ENCODE data around the gene PSME4.
A peak's percentile ranks its signal among the peaks of the same experiment; 100 is the strongest.

Gene PSME4, protein sequence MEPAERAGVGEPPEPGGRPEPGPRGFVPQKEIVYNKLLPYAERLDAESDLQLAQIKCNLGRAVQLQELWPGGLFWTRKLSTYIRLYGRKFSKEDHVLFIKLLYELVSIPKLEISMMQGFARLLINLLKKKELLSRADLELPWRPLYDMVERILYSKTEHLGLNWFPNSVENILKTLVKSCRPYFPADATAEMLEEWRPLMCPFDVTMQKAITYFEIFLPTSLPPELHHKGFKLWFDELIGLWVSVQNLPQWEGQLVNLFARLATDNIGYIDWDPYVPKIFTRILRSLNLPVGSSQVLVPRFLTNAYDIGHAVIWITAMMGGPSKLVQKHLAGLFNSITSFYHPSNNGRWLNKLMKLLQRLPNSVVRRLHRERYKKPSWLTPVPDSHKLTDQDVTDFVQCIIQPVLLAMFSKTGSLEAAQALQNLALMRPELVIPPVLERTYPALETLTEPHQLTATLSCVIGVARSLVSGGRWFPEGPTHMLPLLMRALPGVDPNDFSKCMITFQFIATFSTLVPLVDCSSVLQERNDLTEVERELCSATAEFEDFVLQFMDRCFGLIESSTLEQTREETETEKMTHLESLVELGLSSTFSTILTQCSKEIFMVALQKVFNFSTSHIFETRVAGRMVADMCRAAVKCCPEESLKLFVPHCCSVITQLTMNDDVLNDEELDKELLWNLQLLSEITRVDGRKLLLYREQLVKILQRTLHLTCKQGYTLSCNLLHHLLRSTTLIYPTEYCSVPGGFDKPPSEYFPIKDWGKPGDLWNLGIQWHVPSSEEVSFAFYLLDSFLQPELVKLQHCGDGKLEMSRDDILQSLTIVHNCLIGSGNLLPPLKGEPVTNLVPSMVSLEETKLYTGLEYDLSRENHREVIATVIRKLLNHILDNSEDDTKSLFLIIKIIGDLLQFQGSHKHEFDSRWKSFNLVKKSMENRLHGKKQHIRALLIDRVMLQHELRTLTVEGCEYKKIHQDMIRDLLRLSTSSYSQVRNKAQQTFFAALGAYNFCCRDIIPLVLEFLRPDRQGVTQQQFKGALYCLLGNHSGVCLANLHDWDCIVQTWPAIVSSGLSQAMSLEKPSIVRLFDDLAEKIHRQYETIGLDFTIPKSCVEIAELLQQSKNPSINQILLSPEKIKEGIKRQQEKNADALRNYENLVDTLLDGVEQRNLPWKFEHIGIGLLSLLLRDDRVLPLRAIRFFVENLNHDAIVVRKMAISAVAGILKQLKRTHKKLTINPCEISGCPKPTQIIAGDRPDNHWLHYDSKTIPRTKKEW (N-terminal part only)

DNA sequence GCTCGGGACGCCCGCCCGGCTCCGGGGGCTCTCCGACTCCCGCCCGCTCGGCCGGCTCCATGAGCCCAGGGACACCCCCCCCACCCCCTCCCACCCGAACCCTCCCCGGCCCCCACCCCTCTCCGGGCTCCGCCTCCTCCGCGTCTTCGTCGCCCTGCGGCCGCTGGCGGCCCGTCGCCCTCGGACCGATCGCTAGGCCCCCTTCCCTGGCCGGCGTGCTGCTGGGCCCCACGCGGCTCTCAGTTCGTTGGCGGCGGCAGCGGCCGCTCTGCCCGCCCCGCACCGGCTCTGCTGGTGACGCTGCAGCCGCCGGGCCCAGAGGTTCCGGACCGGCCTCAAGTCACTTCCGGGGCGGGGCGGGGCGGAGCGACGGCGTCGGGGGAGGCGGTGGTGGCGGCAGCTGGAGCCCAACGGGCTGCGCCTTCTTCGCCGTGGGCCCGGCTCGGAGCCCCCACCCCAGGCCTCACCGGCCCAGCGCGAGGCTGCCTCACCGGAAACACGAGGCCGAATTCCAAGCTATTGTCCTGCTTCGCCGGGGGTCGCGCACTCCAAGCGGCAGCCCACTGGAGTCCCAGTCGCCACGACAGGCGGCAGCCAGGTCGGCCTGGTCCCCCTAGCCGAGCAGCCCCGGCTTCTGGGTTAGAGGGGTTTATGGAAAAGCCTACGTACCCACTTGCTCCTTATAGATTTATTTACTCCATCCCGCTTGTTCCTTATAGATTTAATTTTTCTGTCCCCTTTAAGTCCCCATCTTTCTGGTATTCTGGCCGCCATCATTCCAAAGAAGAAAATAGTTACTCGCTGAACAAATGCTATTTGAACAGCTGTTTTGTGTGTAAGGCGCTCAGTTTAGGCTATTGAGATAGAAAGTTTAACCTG, at the start of gene PSME4:
TSS of gene PSME4 (minus strand) at position 270 of the 879 bp plus-strand sequence. CDS start at position 61, 209 bp downstream.
- DNase-seq (ENCODE audit: low spot score), result peak; percentile 87

DNA sequence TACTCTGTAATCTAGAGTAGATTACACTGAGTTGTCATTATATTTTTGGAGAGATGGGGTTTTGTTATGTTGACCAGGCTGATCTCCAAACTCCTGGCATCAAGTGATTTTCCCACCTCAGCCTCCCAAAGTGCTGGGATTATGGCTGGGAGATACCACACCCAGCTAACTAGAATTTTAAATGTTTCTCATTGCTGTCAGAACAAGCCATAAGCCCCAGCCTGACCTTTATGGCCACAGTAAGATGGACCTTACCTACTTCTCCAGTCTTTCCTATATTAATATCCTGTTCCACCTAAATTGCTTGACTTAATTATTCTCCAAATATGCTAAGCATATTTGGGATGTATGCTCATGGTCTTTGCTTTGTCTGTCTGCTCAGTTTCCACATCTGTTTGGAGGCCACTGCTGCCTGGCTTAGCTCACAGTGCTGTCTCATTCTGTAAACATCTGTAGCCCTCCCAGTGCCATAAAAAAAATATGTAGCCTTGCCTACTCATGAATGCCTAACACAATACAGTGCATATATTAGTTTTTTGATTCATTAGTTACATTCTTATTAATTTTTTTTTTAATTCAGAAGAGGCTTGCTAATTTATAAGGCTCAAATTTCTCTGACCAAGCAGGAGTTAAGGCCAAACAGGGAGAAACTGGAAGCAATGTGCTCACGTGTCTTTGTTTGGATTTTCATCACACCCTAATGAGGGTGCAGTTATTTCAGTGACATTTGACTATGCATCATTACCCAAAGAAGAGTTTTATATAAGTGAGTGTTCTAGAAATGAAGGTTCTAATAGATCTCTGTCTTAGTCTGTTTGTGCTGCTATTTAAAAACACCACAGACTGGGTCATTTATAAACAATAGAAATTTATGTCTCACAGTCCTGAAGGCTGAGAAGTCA, 45.3 kb upstream of the PSME4 start:
- DNase-seq (ENCODE audit: low spot score), result no peak

DNA sequence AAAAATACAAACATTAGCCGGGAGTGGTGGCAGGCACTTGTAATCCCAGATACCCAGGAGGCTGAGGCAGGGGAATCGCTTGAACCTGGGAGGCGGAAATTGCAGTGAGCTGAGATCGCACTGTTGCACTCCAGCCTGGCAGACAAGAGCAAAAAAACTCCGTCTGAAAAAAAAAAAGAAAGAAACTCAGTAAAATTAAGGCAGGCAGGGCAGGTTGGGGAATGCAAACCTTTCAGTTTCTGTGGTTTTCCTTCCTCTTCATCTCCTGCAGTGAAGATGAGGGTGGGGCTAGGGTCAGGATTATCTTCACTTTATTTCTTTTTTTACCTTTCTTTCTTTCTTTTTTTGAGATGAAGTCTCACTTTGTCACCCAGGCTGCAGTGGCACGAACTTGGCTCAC, 43.2 kb upstream of the PSME4 start:
- no peak for DNase-seq (ENCODE audit: low spot score)

DNA sequence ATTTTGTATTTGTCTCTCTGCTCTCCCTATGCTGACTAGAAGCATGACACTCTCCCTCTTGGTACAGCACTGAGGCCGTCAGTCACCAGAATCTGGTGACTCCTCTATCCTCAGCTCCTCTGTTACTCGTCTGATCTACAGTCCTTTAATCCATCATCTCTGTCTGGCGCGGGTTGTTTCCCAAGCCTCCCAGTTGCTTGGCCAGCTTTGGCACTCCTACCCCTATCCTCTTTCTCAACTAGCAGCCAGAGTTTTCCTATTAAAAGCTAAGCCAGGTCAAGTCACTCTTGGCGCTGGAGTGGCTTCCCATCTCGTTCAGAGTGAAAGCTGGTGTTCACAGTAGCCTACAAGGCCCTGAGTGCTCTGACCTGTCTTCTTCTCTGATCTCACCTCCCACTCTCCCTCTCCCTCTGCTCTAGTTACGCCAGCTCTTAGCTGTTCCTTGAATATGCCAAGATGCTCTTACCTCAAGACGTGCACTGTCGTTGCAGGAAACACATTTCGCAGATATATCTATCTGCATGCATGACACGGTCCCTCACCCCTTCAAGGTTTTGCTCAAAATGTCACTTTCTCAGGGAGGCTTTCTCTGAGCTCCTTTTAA, 41.8 kb upstream of the PSME4 start:
- DNase-seq (ENCODE audit: low spot score), result no peak

DNA sequence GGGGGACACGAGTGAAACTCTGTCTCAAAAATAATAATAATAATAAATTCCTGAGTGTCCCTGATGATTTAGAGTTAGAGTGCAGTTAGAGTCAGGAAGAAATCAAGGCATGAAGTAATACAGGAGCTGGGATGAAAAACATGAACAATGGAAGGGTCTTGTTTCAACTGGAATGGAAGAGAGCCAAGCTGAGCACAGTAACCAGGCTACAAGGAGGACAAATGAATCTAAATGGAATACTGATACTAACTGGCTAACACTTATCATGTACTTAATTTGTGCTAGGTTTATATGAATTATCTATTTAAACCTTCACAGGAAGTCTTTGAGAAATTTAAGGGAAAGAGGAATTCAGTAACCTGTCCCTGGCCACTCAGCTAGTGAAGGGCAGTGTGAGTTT, 38.8 kb upstream of the PSME4 start:
- no peak for DNase-seq (ENCODE audit: low spot score)

DNA sequence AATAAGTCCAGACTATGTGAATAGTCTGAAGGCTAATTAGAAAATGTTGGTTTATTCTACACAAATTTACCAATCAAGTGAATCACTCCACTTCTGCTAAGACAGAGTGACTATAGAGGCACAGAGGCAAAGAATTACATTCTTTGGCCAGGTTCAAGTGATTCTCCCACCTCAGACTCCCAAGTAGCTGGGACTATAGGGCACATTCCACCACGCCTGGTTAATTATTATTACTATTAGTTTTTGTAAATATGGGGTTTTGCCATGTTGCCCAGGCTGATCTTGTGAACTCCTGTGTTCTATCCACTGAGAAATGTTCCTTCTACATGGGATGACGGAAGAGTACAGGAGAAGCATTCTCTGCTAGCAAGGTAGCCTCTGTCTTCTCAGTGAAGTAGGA, 37.6 kb upstream of the PSME4 start:
- DNase-seq (ENCODE audit: low spot score), result no peak

DNA sequence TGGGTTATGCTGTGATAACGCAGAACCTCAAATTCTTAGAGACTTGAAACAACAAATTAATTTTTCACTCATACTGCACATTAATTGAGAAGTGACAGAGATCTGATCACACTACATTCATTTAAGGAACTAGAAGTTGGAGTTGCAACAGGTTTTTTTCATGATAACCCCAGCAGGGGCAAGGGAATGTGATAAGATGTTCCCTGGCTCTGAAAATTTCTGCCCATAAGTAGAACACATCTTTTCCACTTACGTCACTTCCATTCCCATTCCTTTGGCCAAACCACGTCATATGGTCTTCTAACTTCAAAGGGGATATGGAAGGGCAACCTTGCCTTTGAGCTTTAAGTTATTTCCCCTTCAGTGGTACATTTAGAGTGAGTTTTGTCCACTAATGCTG, 29.7 kb upstream of the PSME4 start:
- DNase-seq (ENCODE audit: low spot score), result no peak

DNA sequence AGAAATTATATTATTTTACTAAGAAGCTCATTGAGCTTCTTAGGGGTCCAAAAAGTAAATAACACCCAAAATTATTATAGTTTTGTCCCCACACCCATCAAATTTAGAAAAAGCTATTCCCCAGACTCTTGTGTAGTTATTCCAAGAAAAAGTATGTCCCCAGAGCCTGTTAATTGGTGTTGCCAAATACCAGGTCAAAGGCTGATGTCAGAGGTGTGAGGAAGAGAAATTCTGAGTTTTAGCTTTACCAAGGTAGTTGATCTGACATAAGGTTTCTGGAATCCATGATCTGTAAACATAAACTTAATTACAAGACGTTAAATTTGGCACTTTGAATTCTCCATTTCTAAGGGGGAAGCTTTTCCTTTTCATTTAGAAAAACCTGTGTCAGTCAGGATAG, 29.3 kb upstream of the PSME4 start:
- DNase-seq (ENCODE audit: low spot score), result no peak

DNA sequence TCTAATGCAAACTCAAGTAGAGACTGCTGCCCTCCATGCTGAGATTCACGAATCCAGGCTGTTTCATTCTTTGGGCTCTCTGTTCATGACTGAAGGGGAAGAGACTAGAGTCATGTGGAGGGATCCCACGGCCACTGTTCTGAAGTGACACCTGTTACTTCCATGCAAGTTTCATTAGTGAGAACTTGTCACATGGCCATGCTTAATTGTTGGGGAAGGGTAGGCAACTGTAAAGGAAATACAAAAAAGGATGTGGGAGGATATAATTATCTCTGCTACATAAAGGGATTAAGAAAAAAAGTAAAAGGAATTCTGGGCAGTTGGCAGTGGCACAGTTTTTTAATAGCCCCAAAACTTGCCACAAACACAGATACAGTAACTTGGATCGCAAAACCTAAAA, 28.0 kb upstream of the PSME4 start:
- no peak for DNase-seq (ENCODE audit: low spot score)

DNA sequence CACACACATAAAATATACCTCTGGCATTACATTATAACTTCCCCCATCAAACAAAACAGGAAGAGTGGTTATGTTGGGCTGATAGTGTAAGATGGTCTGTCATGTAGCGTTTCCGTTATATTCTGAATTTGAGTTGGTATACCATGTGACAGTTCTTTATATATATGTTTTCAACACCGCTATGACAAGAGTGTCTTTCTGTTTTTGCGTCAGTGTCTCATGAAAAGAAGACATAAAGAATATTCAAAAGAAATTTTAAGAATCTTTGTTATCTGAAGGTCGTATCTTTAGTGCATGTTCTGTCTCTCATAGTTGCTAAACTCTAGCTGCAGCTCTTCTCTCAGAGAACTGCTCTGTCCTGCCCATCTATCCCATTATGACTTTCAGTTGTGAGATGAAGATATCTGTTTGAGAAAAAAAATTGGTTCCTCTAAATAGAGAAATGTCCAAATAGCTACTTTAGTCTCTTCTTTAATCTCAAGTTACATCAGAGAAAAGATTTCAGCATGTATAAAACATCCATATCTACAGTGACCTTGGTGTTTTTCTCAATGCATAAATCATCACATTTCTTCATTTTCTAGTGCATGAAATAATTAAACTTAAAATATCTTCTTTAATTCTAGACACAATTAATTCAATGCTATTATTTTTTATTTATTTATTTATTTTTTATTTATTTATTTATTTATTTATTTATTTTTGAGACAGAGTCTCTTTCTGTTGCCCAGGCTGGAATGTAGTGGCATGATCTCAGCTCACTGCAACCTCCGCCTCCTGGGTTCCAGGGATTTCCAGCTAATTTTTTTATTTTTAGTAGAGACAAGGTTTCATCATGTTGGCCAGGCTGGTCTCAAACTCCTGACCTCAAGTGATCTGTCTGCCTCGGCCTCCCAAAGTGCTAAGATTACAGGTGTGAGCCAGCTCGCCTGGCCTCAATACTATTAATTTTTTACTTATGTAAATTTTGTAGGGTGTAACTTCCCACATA, 24.3 kb upstream of the PSME4 start:
- no peak for DNase-seq (ENCODE audit: low spot score)

DNA sequence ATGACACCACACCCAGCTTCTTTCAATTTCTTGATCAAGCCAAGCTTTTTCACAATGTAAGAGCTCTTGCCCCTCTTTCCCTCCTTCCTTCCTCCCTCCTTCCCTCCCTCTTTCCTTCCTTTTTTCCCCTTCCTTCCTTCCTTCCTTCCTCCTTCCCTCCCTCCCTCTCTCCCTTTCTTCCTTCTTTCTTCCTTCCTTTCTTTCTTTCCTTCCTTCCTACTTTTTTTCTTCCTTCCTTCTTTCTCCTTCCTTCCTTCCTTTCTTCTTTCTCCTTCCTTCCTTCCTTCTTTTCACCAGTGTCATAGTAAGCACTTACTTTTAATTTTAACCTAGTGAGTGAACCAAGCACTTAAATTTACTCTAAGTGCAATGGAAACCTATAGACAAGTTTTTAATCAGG, 21.2 kb upstream of the PSME4 start:
- no peak for DNase-seq (ENCODE audit: low spot score)

DNA sequence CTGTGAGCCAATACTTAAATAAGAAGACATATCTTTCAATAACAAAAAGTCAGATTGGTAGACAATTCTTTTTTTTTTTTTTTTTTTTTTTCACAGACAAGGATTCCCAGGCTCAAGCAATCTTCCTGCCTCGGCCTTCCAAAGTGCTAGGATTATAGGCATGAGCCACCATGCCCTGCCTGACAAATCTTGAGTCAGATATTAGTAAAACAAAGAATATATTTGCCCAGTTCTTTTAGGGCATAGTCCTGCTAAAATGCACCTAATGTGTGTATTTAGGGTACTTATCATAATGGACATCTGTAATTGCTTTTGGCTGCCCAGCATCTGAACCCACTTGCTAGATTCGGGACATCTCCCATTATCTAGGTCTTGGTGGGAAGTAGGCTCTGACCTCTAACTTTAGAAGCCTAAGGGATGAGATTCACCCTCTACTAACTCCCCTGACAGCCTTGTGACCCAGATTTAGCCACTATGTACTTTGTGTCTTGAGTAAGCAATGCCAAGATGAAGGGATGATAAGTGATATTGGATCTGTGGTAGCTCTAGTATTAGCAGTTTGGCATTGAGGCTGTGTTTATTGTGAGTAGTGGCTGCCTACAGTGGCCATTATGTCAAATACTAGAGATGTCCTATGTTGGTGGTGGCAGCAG, 18.5 kb upstream of the PSME4 start:
- no peak for DNase-seq (ENCODE audit: low spot score)

DNA sequence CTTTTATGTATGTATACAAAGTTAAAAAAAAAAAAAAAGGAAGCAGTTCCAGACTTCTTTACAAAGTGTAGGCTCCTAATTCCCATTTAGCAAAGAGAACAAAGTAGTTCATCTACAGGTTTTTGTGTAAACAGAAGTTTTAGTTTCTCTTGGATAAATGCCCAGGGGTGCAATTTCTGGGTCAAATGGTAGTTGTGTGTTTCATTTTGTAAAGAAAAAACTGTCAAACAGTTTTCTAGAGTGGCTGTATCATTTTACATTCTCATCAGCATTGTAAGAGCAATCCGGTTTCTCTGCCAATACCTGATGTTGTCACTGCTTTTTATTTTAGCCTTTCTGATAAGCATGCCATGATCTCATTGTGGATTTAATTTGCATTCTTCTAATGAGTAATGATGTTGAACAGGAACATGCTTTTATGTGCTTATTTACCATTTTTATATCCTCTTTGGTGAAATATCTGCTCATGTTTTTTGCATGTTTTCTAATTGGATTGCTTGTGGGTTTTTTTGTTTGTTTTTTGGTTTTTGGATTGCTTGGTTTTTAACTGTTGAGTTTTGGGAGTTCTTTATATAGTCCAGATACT, 16.6 kb upstream of the PSME4 start:
- DNase-seq (ENCODE audit: low spot score), result no peak

DNA sequence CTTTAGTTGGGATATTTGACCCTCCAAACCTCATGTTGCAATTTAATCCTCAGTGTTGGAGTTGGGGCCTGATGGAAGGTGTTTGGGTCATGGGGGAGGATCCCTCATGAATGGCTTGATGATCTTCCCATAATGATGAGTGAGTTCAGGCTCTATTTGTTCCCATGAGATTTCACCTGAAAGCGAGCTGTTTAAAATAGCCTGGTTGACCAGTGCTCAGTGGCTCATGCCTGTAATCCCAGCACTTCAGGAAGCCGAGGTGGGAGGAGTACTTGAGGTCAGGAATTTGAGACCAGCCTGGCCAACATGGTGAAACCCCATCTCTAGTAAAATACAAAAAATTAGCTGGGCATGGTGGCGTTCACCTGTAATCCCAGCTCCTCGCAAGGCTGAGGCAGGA, 14.9 kb upstream of the PSME4 start:
- no peak for DNase-seq (ENCODE audit: low spot score)

DNA sequence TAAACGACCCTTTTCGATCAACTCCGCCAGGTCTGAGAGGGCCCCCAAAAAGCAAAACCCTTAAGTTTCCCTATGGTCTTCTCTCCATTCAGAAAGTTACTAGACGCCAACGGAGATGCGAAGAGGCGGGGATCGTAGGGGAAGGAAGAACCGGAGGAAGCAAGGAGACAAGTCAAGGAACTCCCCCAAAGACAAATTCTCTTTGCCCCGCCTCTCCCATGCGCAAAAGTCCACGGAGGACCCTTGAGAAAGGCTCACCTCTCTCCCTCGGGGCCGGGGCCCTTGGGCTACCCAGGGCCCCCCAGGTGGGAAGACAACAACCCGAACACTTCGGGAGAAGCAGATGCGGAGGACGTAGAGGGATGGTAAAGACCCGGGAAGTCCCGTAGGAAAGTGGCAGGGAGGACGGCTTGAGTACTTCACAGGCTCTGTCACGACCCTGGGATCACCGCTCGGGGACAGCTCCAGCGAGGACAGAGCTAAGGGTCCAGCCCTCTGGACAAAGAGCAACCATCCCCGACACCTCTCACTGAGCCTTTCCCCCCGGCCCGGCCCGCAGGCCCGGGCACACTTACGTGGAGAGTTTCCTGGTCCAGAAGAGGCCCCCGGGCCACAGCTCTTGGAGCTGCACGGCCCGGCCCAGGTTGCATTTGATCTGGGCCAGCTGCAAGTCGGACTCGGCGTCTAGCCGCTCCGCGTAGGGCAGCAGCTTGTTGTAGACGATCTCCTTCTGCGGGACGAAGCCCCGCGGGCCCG, 647 bp downstream of the PSME4 start:
- peak; percentile 23 for DNase-seq (ENCODE audit: low spot score)

DNA sequence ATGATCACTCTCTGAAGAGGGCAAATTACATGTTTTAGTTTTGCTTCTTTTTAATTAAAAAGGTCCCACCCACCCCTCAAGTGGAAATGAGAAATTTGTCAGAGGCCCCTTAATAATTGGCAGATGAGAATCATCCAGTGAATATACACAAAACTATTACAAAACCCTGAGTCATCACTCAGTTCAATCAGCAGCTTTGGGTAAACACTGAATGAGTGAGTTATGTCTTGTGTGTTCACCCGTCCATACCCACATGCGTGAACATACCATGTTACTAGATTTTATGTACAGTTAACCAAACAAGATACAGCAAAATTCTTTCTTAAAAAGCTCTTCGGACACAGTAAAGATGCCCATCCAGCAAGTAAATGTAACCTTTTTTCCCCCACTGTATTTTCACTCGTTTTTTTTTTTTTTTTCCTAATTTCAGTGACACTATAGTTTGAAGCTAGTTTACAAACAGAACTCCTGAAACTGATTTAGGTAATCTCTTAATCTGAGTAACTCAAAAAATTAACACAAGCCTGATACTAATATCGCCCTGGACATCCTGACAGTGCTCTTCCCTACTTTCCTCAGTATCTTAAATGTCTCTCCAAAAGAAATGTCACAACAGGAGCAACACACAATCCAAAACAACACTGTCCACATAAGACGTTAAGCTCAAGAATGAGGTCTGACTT, 1.4 kb downstream of the PSME4 start:
- DNase-seq (ENCODE audit: low spot score), result peak; percentile 67

Measured in LoVo (cell line).